AG04449 (cell line): ENCODE data around the gene USP40.

Experiments used
- CTCF ChIA-PET: fragments of 350-600 bp; formaldehyde crosslinking; extraction: SDS; loops from one replicate; lab custom pipeline; 2021; ENCODE audit warnings: antibody characterized with exemption; lab: Yijun Ruan, JAX
- POLR2A ChIA-PET: fragments of 400-600, 350-600 bp; formaldehyde crosslinking; extraction: SDS; loops from one replicate; lab custom pipeline; 2020; ENCODE audit warnings: antibody characterized with exemption, inconsistent platforms; lab: Yijun Ruan, JAX
- DNase-seq: peaks from one replicate; pipeline ENCODE4 v3.0.0-alpha.2; 2010; ENCODE audit warnings: low read depth, low spot score
- H3K4me3 ChIP-seq: 2 replicates; pipeline ENCODE4 v1.5.1; 2011; ENCODE audit warnings: low read depth, mild to moderate bottlenecking, control low read depth, low read length
- CTCF ChIP-seq: IDR thresholded peaks from one replicate; pipeline ENCODE4 v1.5.1; 2011; ENCODE audit warnings: mild to moderate bottlenecking, moderate library complexity, low read length, control low read depth, inconsistent platforms; ENCODE audit not compliant: insufficient read depth; ENCODE audit errors: missing control alignments

Gene USP40

GRCh38 chr2:233489143-233489542, 77.4 kb downstream of the USP40 start:
- no peak overlapping the region for H3K4me3 ChIP-seq
- ChIA-PET POLR2A (no interaction called here), CTCF (no interaction called here)
- no peak for TF ChIP-seq CTCF
- DNase-seq: no peak

DNA sequence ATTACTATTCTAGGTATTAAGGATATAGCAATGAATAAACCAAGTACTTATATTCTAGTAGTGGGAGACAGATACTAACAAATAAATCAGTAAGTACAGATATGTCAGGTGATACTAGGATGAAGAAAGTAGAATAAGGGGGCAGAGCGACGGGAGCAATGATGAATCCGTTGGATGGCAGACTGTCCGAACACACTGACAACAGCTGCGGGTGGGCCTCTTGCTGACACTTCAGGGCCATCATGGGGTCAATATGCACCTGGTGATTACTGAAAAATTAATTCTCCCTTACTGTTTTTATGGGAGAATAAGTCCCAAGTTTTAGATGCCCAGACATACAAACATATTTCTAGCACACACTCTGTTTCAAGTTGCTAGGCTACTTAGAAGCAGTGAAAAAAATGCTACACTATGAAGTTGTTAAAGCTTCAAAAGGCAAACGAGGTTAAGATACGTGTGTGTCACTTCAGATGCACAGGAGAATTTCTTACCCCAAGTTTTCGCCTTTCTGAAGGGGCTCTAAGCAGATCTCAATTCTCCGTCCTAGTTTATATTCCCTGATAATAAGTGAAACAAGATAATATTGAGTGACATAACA, 78.7 kb downstream of the USP40 start:
- no peak for TF ChIP-seq CTCF
- no peak overlapping the region for H3K4me3 ChIP-seq
- ChIA-PET POLR2A (interaction anchor here (0.6 kb wide), 1 partner anchor 219 kb away, joined by 3 read pairs; no protein-coding TSS in a partner anchor), CTCF (interaction anchor here (0.7 to 1.2 kb wide), 2 partner anchors 40 to 134 kb away, joined by 3 to 4 read pairs; no protein-coding TSS in a partner anchor)
- DNase-seq: no peak

DNA sequence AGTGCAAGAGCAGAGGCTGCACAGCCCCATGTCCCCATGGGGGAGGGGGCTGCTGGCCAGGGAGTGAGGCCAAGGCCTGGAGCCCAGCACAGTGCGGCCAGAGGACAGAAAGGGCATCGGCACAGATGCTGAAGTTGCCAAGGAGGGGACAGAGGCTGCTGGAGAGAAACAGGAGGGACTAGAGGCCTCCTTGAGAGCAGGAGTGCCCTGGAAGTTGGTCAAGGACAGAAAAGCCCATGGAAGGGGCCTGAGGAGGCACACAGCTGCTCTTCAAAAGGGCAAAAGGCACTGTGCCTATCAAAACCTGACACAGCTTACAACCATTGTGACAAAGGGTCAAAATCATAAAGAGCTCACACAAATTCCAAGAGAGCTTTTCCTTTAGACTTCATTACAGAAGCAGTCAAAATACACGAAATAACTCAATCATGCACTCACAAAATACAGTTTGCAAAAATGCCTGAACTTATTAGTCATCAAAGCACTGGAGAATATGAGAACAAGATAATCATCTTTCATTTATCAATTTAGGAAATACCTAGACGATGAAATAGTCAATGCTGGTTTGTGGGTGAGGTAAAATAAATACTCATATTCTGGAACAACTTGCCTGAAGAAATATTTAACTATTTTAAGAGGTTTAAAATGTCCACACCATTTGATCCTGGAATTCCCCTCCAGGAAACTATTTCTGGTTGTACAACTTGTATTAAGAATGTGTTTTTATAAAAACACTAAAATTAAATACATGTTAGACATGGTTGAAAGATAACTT, 79.6 kb downstream of the USP40 start:
- ChIA-PET CTCF (interaction anchor here (1.3 kb wide), 1 partner anchor 38 kb away, joined by 3 read pairs; no protein-coding TSS in a partner anchor), POLR2A (interaction anchor here (1.0 kb wide), 1 partner anchor 15 kb away, joined by 4 read pairs; no protein-coding TSS in a partner anchor)
- peak; percentile 88 for DNase-seq
- H3K4me3 ChIP-seq: no peak overlapping the region
- TF ChIP-seq CTCF: no peak

DNA sequence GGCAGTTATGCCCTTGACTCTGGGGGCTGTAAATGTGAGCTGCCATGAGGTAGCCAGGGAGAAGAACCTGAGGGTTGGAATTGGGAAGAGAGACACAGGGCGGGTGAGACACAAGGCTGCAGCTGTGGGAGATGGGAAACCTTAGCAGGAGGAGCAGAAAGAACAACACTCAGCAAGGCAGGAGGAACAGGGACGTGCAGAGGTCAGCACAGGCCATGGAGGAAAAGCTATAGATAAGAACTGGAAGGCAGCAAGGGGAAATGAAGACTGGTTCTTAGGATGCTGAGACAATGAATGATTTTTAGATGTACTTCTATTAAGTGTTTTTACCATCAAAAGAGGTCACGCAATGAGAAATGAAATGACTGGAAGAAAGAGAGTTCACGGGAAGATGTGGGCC, 80.2 kb downstream of the USP40 start:
- H3K4me3 ChIP-seq: no peak overlapping the region
- no peak for TF ChIP-seq CTCF
- CTCF ChIA-PET: interaction anchor here (1.3 kb wide), 1 partner anchor 37 kb away, joined by 3 read pairs; no protein-coding TSS in a partner anchor
- no peak for DNase-seq
- POLR2A ChIA-PET: interaction anchor here (1.0 kb wide), 1 partner anchor 15 kb away, joined by 4 read pairs; no protein-coding TSS in a partner anchor

DNA sequence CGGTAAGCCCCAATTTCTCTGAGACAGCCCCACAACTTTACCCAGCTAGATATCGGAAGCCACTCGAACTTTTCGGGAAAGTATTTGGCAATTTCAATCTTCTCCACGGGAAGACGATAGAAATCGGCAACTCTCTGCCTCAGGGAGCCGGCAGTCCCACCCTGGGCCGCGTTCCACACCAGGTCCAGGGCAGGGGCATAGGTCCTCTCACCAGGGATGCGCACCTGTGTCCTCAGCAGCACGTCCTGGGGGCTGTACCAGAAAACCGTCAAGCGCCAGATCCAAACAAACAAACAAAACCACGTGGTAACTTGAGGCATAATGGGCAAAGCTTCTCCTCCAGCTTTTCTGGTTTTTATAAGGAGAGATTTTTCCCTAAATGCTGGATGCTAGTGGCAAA, 80.9 kb downstream of the USP40 start:
- CTCF ChIA-PET: no interaction called here

More for the DNA sequence above, 80.9 kb downstream of the USP40 start:
- DNase-seq: no peak
- no peak for TF ChIP-seq CTCF
- no peak overlapping the region for H3K4me3 ChIP-seq
- POLR2A ChIA-PET: no interaction called here
